Fibroblast of skin of back (primary cell): ENCODE results near the gene NEURL3. TPM values are rescaled to one million over a fixed set of nuclear protein-coding genes. Genes with fewer than 3 reads are reported as not detected.
"Not testable (repeated sequence)": the region's sequence is repeated elsewhere in the genome, so short reads cannot be mapped to it uniquely, and the experiment has no call there.

ENCODE experiments used
- DNase-seq: peaks from one replicate; pipeline ENCODE4 v3.0.0-alpha.2; 2013
- polyA plus RNA-seq, 2 experiments: library from polyadenylated mRNA; unstranded; fragments of 120-200 nt; gene quantifications; one replicate each; pipeline ENCODE4 v1.2.1, GENCODE V29; 2013; ENCODE audit not compliant: insufficient read length in 2 of 2

The NEURL3 gene, protein sequence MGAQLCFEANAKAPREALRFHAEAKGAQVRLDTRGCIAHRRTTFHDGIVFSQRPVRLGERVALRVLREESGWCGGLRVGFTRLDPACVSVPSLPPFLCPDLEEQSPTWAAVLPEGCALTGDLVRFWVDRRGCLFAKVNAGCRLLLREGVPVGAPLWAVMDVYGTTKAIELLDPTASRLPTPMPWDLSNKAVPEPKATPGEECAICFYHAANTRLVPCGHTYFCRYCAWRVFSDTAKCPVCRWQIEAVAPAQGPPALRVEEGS
- not detected for polyA plus RNA-seq (2013, experiment 1 of 2; ENCODE audit: insufficient read length)
- not detected for polyA plus RNA-seq (2013, experiment 2 of 2; ENCODE audit: insufficient read length)

DNA sequence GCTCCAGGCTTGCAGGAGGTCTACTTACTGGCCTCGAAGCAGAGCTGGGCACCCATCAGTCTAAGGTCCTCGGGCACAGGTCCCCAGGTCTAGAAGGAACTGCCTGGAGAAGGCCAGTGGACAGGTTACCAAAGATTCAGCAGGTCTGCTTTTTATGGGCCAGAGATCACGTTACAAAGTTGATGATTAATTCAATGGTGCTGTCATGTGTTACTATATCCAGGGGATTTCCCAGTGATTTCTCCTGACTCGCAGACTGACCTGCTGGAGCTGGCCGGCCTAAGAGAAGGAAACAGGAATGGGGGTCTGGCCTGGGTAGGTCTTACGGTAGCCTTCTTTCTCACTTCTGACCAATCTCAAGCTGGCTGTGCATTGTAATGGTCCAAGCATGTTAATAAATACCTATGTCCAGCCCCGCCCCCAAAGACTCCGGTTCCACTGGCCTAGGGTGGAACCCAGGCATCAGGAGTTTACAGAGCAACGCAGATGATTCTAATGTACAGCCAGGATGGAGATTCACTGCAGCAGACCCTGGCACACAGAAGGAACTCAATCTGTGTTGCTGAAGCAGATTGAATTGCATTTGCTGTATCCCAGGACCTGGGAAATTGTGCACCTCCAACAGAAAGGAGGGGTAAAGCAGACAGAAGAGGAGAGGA is at the start of gene NEURL3:
Gene NEURL3, minus strand, starts transcription at position 127 of the 659 bp plus-strand sequence. Its CDS starts 71 bp downstream, at position 56.
- peak; percentile 29 for DNase-seq

DNA sequence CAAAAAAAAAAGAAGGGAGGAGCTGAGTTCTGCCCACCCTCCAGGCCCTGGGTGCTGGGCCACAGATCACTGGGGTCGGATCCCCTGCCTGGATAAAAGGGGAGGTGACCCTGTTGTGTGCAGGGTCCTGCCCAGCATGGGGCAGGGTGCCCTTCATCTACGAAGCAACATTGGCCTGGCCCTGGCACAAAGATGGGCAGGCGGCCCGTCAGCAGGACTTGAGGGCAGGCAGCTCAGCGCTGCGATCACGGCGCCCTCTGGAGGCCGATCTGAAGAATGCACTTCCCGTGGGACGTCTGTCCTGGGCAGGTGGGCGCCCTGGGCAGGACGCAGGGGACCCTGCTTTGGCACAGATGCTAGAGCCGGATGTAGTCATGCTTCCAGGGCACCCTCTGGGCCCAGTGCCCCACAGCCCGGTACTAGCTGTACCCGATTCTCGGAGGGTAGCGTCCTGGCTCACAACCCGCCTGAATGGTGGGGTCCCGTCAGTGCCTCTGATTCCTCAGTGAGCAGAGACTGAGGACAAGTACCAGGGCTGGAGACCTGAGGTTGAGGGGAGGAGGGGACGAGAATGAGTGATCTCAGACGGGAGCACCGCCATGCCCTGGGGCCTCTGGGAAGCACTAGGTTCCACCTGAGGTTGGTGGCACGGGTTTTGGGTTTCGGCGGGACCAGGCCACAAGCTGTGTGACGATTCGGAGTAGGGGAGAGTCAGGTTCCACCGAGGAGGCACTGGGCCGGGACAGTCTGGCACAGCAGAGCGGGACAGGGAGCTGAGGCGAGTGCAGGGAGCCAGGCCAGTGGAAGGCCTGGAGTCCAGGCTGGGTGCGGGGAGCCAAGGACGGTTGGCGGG is 49.4 kb upstream of the NEURL3 start:
- DNase-seq = peak; percentile 45

DNA sequence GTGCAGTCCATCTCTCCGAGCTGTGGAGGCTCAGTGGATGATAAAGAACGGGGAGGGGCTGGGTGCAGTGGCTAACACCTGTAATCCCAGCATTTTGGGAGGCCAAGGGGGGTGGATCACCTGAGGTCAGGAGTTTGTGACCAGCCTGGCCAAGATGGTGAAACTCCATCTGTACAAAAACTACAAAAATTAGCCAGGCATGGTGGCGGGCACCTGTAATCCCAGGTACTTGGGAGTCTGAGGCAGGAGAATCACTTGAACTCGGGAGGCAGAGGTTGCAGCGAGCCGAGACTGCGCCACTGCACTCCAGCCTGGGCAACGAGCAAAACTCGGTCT is 48.8 kb upstream of the NEURL3 start:
- DNase-seq = not testable (repeated sequence)

DNA sequence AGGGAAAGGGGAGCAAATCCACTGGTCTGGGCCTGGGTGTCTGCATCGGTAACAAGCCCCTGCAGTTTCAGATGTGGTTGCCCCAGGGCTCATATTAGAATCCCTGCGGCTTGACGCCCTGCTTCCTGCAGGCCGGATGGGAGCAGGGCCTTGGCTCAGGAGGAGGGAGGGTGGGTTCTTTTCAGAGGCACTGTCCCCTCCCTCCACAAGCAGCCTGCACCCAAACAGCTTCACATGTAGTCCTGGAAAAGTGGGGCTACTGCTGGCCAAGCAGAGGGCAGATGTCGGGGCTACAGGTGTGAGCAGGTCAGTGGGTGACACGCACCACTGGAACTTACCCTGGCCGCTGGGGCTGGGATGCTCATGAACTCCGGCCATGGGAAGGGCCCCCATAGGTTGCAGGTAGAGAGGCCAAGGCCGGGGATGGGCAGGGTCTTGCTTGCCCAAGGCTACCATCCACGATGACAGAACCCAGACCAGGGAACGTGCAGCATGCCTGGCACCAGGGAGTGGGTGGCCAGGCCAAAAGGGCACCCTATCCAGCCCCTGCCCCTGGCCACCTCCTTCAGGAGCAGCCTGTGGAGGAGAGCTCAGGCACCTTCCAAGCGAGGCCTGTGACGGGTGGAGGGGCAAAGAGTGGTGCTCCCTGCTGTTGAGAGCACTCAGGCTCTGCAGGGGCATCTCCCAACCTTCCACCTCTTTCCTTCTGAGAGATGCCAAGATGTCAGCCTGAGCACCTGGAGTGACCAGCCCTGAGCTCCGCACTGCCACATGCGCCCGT is 48.2 kb upstream of the NEURL3 start:
- no peak for DNase-seq

DNA sequence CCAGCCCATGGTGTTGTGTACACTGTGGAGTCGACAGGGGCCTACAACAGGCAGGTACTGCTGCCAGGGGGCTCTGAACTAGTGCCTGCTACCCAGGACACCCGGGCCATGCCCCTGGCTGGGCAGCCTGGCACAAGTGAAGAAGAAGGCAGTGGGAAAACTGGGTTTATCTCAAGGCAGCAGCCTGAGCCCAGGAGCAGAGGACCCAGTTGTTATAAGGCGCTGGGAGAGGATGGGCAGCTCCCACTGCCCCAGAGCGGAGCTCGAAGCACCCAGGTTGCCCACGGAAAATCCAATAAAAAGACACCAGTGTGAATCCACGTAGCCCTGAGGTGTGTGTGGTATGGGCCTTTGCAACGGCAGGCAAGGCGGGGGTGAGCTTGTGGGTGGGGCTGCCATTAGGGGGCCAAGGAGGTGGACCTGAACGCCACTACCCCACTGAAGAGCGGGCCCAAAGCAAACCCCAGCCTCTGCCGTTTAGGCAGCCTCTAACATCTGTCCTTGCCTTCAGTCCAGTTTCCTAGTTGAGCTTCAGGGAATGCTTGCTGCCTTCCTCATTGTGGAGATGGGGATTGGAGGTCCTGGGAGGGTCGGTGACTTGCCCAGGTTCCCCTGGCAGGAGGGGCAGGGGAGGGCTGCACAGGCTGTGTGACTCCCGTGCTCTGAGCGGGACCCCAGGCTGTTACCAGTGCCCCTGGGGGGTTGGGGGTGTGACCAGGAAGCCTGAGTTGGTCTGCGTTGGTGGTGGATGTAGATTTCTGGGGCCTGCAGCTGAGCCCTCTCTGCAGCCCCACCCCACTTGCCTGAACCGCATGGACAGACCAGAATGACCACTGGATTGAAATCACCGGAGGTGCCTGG is 47.4 kb upstream of the NEURL3 start:
- no peak for DNase-seq

DNA sequence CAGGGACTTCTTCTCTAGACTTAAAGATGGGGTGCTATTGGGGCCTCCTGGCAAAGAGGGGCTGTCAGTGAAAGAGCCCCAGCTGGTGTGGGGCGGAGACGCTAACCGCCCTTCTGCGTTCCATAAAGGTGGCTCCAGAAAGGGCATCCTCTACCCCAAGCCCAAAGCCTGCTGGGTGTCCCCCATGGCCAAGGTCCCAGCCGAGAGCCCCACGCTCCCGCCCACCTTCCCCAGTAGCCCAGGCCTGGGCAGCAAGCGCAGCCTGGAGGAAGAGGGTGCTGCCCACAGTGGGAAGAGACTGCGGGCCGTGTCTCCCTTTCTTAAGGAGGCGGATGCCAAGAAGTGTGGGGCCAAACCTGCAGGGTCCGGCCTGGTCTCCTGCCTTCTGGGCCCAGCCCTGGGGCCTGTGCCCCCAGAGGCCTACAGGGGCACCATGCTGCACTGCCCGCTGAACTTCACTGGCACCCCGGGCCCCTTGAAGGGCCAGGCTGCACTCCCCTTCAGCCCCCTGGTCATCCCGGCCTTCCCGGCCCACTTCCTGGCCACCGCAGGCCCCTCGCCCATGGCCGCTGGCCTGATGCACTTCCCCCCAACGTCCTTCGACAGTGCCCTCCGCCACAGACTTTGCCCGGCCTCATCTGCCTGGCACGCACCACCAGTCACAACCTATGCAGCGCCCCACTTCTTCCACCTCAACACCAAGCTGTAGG is 46.6 kb upstream of the NEURL3 start:
- DNase-seq = no peak

DNA sequence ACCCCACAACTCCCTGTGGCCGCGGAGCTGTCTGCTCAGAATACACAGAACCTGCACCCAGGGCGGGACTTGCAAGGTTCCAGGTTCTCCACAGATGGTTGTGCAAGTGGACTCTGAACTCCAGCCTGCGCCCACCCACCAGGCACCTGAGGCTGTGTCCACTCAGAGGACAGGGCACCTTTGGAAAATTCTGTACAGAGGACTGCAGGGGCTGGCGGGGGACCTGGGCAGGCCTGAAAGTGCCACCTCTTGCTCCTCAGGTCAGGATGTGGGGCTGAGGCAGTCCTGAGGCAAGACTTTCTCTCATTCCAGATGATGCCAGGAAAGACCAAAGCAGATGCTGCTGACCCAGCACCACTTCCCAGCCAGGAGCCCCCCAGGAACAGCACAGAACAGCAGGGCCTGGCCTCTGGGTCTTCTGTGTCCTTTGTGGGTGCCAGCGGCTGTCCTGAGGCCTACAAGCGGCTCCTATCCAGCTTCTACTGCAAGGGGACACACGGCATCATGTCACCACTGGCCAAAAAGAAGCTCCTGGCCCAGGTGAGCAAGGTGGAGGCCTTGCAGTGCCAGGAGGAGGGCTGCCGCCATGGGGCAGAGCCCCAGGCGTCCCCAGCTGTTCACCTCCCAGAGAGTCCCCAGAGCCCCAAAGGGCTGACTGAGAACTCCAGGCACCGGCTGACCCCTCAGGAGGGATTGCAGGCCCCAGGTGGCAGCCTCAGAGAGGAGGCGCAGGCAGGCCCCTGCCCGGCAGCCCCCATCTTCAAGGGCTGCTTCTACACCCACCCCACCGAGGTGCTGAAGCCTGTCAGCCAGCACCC is 45.8 kb upstream of the NEURL3 start:
- no peak for DNase-seq

DNA sequence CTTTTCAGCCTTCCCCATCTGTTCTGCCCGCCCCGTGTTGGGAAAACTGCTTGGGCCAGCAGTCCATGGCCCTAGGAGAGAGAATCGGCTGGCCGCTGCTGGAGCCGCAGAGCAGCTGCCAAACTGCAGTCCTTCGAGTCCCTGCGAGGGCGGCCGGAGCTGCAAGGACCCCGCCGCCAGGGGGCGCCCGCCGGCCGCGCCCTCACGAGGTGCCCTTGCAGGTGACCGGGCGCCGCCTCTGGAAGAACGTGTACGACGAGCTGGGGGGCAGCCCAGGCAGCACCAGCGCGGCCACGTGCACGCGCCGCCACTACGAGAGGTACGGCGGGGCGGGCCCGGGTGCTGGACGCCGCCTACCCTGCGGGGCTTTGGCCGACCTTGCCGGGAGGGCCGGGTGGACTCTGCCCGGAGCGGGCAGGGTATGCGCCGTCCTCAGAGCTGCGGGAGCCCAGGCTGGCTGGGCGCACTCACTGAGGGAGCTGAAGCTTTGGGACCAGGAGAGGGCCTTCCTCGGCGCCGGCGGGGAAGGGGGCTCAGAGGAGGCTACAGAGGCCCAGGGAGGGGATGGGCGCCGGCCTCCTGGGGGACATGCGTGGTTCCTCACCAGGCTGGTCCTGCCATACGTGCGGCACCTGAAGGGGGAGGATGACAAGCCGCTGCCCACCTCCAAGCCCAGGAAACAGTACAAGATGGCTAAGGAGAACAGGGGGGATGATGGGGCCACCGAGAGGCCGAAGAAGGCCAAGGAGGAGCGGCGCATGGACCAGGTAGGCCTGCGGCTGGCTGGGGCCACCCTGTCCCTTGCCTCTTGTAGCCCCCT is 45.0 kb upstream of the NEURL3 start:
- DNase-seq = no peak

DNA sequence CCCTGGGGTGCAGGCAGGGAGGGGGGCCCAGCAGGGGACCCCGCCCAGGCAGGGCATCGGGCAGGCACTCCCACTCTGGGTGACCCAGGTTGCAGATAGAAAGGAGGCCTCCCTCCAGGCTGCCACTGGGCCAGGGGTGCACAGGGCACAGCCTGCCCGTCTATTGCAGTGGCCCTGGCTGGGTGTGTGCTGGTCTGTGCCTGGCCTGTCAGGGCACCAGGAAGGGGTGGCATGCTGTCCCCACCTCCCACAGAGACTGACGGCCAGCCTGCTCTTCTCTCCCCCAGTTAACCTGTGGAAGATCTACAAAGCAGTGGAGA is 44.3 kb upstream of the NEURL3 start:
- DNase-seq = no peak

DNA sequence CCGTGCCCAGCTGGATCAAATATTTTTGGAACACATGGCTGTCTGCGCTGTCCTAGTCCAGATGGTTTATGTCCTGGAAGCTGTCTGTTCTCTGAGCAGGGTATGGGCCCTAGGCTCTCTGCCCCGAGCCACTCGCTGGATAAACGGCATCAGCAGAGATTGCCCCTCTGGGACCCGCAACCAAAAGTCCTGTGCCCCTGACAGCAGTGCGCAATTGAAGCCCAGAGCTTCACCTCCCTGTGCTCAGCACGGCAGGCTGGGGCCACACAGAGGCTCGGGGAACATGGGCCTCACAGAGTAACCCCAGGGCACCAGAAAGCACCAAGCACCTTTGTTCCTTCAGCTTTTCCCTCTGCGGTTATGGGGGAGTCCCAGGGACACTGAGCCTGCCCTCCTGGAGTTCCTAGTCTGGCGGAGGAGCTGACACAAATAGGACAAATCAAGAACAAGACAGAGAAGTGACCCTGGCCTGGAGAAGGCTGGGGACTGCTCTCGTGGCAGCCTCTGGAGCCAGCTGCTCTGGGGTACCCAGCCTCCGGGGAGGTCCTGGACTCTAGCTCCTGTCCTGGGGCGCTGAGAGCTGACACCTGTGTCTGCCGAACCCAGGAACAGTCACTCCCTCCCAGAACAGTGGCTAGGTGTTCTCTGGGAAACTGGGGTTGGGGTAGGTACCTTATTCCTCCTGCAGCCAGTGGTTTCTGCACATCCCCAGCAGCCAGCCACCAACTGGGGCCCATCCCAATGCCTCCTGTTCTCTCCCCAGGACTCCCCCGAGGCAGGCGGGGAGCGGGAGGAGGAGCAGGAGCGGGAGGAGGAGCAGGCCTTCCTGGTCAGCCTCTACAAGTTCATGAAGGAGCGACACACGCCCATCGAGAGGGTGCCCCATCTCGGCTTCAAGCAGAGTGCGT is 43.7 kb upstream of the NEURL3 start:
- no peak for DNase-seq

DNA sequence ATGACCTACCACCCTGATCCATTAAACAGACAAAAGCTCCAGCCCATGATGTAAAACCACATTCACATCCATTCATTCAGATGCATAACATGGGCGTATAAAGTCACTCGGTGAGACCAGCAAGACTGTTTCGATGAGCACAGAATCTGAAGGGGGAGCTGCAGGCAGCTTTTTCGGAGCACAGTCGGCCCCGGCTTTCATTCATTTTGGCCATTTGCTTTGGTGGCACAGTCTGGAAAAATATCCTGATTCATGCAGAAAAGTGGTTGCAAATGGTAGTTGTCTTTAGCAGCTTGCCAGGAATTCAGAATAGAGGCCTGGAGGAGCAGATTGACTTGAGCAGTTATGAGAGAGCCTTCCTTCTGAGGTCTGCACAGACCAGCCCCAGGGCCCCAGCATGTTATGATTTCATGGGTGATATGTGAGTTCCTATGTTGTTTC is 42.6 kb upstream of the NEURL3 start:
- peak; percentile 76 for DNase-seq

DNA sequence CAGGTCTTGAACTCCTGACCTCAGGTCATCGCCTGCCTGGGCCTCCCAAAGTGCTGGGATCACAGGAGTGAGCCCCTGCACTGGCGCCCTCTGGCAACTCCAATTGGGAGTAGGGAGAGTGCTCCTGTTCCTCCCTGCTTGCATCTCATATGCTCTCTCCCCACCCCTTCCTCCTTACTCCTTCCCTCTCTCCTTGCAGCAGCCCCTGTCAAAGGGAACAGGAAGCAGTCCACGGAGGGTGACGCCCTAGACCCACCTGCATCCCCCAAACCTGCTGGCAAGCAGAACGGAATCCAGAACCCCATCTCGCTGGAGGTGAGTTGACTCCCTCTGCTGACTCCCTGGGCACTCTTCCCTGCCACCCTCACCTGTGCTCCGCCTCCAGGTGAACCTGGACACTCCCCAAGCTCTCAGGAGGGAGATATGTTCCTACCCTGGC is 42.1 kb upstream of the NEURL3 start:
- DNase-seq = no peak

DNA sequence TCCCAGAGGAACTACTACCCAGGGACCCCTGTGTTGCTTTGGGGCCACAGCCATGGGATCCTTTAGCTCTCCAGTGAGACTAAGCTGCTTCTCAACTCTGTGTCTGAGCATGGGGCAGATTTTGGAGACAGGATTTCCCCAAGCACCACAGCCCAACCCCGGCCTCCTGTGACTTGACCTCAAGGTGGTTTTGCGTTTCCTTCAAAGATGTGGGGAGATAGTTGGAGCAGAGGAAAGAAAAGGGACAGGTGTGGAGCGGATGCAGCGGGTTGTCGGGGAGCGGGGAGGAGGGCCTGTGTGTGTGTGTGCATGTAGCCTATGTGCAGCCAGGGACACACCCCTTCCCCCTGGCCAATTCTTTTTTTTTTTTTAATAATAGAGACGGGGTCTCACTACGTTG is 41.6 kb upstream of the NEURL3 start:
- no peak for DNase-seq

DNA sequence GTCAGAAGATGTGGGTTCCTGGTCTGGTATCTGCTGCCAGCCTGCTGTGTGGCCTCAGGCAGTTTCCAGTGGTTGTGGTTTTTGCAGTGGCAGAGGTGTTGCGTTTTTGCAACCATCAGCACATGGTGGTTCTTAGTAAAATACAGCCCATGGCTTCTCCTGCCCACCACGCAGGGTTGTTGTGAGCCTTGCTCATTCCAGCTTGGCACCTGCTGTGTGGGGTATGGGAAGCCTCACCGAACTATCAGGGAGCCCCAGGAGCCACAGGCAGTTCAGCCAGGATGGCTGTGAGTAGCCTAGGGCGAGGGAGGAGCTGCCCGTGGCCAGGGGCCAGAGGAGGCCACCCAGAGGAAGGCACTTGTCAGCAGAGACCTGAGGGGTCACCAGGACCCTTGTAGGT is 41.2 kb upstream of the NEURL3 start:
- no peak for DNase-seq

DNA sequence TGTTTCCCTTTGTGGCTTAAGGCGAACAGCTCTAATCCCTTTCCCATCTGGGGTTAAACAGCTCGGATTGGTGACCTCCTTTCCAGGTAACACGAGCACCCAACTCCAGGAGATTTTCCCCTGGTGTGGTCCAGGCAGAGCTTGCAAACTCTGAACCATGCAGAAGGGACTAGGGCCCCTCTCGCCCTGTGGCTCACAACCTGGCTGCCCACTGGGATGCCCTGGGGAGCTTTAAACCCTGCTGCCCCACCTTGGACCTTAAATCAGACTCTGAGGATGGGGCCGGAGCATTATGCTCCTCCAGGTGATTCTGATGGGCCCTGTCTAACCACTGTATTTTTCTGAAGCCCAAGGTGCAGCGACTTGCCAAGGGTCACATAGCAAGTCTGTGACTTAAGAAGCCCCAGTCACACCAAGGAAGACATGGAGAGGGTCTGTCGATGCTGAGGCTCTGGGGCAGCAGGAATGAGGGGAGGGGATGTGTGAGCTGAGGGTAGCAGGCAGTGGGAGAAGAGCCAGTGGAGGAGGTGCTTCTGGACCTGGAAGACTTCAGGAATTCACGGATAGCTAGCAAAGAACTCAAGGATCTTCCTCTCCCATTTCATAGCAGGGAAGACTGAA is 37.3 kb upstream of the NEURL3 start:
- no peak for DNase-seq

DNA sequence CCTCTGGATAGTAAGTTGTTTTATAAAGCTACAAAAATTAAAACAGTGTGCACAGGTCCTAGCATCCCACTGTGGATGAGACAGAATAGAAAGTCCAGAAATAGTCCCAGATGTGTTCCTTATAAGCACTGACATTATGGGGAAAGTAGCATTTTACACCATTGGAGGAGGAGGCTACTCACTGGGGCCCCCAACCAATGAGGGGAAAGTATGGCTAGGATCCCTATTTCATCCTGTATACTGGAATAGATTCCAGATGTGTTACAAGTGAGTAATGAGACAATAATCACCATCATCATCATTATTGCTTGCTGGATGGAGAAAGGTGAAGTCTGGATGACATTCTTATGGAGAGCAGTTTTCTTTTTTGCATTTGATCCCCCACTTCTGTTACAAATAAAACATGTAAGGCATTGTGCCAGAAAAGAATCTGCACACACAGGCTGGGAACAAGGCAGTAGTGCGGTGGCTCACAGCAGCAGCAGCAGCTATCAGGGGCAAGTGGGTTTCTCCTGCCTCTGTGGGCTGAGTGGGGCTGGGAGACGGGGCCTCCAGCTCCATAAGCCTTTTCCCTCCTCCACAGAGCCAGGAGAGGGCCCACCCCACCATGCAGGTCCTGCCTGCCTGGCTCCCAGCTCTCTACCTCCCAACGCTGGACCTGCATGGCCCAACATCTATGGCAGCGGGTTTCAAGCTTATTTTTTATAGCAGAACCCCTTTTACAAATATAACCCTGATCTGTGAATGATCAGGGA is 36.4 kb upstream of the NEURL3 start:
- DNase-seq = peak; percentile 28

DNA sequence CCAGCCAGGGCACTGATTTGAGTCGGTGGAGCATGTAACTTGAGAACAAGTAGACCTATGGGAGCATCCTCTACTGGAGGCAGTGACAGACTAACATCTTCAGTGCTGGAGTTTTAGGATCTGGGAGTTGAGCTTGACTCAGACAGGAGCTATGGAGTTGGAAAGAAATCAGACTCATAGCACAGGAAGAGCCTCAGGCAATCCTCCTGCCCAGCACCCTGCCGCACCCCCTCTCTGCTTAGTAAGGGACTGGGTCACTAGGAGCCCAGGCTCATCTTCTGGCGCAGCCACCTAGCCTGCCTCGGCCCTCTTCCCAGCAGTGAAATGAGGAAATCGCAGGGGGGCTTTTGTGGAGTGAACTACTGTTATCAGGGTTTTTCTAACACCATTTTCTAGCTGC is 35.0 kb upstream of the NEURL3 start:
- DNase-seq = peak; percentile 70
